GM12874 (cell line): ENCODE data around the gene ERBB2.

Source experiments
- CTCF ChIP-seq: IDR thresholded peaks from 2 replicates; pipeline ENCODE4 v1.5.1; 2011; ENCODE audit warnings: low read depth, mild to moderate bottlenecking, control low read depth, low read length, moderate library complexity; ENCODE audit not compliant: insufficient read depth

The ERBB2 gene

GRCh38 chr17:39672522-39673334, 27.1 kb upstream of the ERBB2 start:
- TF ChIP-seq CTCF = no peak

GRCh38 chr17:39673335-39674081, 26.4 kb upstream of the ERBB2 start:
- no peak for TF ChIP-seq CTCF

- TF ChIP-seq CTCF = no peak
These were observed 25.7 kb upstream of the ERBB2 start for GRCh38 chr17:39674179-39674578.

- TF ChIP-seq CTCF = no peak
These were observed 25.0 kb upstream of the ERBB2 start for GRCh38 chr17:39674702-39675389.

- no peak for TF ChIP-seq CTCF
These were observed 24.3 kb upstream of the ERBB2 start for GRCh38 chr17:39675390-39676082.

GRCh38 chr17:39676198-39676819, 23.6 kb upstream of the ERBB2 start:
- no peak for TF ChIP-seq CTCF
